Ectodermal cell (in vitro differentiated cells): ENCODE results near the gene CC2D2B.
"Not testable (repeated sequence)": the region's sequence is repeated elsewhere in the genome, so short reads cannot be mapped to it uniquely, and the experiment has no call there.

Experiments
- H3K27ac ChIP-seq: 2 replicates; pipeline ENCODE4 v1.7.0; 2013; ENCODE audit warnings: mild to moderate bottlenecking, low read depth, low read length; ENCODE audit not compliant: insufficient read depth, poor library complexity, severe bottlenecking
- H3K27me3 ChIP-seq: 2 replicates; pipeline ENCODE4 v1.7.0; 2013; ENCODE audit warnings: mild to moderate bottlenecking, low read length; ENCODE audit not compliant: insufficient read depth, control insufficient read depth, poor library complexity, severe bottlenecking
- H3K36me3 ChIP-seq: one replicate; pipeline ENCODE4 v1.7.0; 2013; ENCODE audit warnings: low read length; ENCODE audit not compliant: control insufficient read depth, insufficient read depth
- H3K4me1 ChIP-seq: one replicate; pipeline ENCODE4 v1.7.0; 2013; ENCODE audit warnings: low read length; ENCODE audit not compliant: control insufficient read depth, insufficient read depth
- H3K4me3 ChIP-seq: 2 replicates; pipeline ENCODE4 v1.7.0; 2013; ENCODE audit warnings: low read depth, low read length, control low read depth; ENCODE audit not compliant: insufficient read depth
- H3K9me3 ChIP-seq: 2 replicates; pipeline ENCODE4 v1.7.0; 2013; ENCODE audit warnings: mild to moderate bottlenecking, low read length, moderate library complexity; ENCODE audit not compliant: control insufficient read depth
- WGBS, 2 experiments: methylation state at CpG; one replicate each; pipeline ENCODE4 v1.1.7; 2013; ENCODE audit warnings: missing lambda C conversion rate in 2 of 2; 5-methylcytosine and 5-hydroxymethylcytosine counted together

CC2D2B gene

DNA sequence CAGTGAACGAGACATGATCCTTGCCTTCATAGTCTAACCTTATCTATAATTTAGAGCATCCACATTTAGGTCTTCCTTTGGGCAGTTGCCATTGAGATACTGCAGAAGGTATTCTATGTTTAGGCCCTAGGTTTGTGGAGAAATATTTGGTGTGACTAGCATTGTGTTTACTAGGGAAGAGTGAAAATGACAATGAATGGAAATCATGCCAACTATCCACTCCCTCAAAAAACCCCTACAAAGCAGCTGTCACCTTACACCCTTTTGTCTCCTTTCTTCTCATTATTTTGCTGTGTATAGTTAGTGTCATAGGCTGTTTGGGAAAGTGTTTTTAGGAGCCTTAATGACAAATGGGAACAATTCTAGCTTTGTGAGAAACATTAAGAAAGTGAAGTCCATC is 138.8 kb downstream of the CC2D2B start:
- Histone ChIP-seq H3K36me3 (peaks cover 4% of the 10 kb centered on the region), H3K4me3 (no peak overlapping the region), H3K27me3 (no peaks in the 10 kb centered on the region), H3K4me1 (peaks cover 8% of the 10 kb centered on the region), H3K9me3 (no peaks in the 10 kb centered on the region), H3K27ac (no peak overlapping the region)
- 92 to 100% methylated on average over 1 of the region's 1 CpG for WGBS, 2 experiments

GRCh38 chr10:96047004-96047649 is 139.4 kb downstream of the CC2D2B start:
- Histone ChIP-seq H3K27me3 (no peaks in the 10 kb centered on the region), H3K4me1 (peaks cover 8% of the 10 kb centered on the region), H3K9me3 (no peaks in the 10 kb centered on the region), H3K36me3 (peaks cover 10% of the 10 kb centered on the region), H3K4me3 (no peak overlapping the region), H3K27ac (no peak overlapping the region)
- WGBS, 2 experiments: 93 to 99% methylated on average over 4 of the region's 4 CpGs

GRCh38 chr10:96047925-96048324 is 140.2 kb downstream of the CC2D2B start:
- not testable (repeated sequence) for H3K9me3 ChIP-seq, H3K4me3 ChIP-seq, H3K27me3 ChIP-seq, H3K4me1 ChIP-seq, H3K27ac ChIP-seq
- H3K36me3 ChIP-seq: peaks cover 14% of the 10 kb centered on the region
- 90 to 94% methylated on average over 2 of the region's 3 CpGs for WGBS, 2 experiments

DNA sequence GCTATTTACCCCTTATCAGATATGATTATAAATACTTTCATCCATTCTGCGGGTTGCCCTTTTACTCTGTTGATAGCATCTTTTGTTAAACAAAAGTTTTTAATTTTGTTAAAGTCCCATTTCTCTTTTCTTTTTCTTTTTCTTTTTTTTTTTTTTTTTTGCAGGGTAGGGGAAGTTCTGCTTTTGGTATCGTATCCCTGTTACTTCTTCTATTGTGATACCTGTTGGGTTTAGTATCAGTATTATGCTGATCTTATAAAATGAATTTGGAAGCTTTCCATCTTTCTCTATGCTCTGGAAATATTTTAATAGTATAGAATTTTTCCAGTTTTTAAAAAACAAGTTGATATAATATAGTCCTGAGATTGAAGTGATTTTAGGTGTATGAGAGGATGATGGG is 141.6 kb downstream of the CC2D2B start:
- no CpG with 5 or more reads among the region's 2 CpGs for WGBS, 2 experiments
- Histone ChIP-seq H3K36me3 (peaks cover 16% of the 10 kb centered on the region), H3K9me3 (no peaks in the 10 kb centered on the region), H3K4me3 (no peak overlapping the region), H3K27me3 (no peaks in the 10 kb centered on the region), H3K27ac (no peak overlapping the region), H3K4me1 (peaks cover 8% of the 10 kb centered on the region)

GRCh38 chr10:96053985-96054384 is 146.2 kb downstream of the CC2D2B start:
- H3K9me3 ChIP-seq: no peaks in the 10 kb centered on the region
- peaks cover 40% of the 10 kb centered on the region for H3K36me3 ChIP-seq
- no peaks in the 10 kb centered on the region for H3K4me1 ChIP-seq
- H3K27me3 ChIP-seq: no peaks in the 10 kb centered on the region
- H3K4me3 ChIP-seq: no peak overlapping the region
- 100% methylated on average over 1 to 2 of the region's 2 CpGs for WGBS, 2 experiments
- H3K27ac ChIP-seq: no peak overlapping the region

DNA sequence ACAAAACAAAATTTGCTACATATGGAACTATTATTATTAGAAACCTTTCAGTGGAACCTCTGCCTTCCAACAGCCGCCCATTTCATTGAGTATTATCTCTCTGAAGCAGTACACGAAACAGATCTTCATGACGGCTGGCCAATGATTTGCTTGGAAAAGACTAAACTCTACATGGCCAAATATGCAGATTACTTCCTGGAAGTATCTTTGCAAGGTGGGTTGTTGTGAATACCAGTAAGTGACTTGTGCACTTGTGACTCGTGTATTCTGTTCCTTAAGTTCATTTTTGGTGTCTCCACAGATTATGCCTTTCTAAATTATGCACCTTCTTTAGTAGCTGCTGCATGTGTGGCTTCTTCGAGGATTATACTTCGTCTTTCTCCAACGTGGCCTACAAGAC is 149.0 kb downstream of the CC2D2B start:
- H3K4me1 ChIP-seq: no peaks in the 10 kb centered on the region
- no peaks in the 10 kb centered on the region for H3K9me3 ChIP-seq
- 94 to 97% methylated on average over 7 of the region's 7 CpGs for WGBS, 2 experiments
- H3K4me3 ChIP-seq: no peak overlapping the region
- no peaks in the 10 kb centered on the region for H3K27me3 ChIP-seq
- peaks cover 42% of the 10 kb centered on the region for H3K36me3 ChIP-seq
- H3K27ac ChIP-seq: no peak overlapping the region

DNA sequence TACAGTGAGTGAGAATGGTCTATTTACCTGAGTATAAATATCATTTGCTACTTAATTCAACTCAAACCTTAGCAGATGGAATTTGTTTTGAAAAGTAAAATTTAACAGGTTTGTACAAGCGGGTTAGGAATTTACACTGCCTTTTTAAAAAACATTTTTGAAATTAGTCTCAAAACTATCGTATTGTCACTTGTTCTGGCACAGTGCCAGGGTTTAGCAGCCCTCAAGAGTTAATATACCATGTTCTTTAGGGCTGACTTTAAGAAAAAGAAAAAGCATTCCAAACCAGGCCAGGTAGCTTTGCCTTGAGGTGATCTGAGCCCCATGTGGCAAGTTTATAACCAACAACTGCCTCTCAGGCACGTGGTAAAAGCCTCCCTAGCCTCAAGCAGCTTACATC is 153.5 kb downstream of the CC2D2B start:
- no peak overlapping the region for H3K27ac ChIP-seq
- H3K36me3 ChIP-seq: peaks cover 32% of the 10 kb centered on the region
- H3K4me3 ChIP-seq: no peak overlapping the region
- no peaks in the 10 kb centered on the region for H3K27me3 ChIP-seq
- H3K9me3 ChIP-seq: no peaks in the 10 kb centered on the region
- WGBS, 2 experiments: 84 to 96% methylated on average over 3 of the region's 3 CpGs
- no peaks in the 10 kb centered on the region for H3K4me1 ChIP-seq

DNA sequence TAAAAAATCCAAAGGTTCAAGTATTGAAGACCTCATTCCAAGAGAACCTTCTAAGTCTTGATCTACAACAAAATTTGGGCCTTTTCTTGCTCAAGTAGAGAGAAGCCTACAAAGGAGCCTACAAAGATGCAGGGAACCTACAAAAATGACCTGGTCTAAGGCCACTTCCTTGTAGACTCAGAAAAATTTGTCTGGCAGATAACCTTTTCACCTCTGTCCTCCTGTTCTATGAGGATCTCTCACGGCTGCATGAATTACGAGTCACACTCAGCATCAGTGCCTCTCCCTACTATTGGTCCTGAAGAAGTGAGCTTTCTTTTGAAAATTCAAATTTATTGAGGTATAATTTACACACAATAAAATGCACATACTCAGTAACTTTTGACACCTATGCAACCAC is 164.9 kb downstream of the CC2D2B start:
- Histone ChIP-seq H3K36me3 (no peaks in the 10 kb centered on the region), H3K4me1 (no peaks in the 10 kb centered on the region), H3K9me3 (no peaks in the 10 kb centered on the region), H3K27me3 (no peaks in the 10 kb centered on the region), H3K4me3 (no peak overlapping the region), H3K27ac (no peak overlapping the region)
- WGBS, 2 experiments: 94 to 95% methylated on average over 2 of the region's 2 CpGs

DNA sequence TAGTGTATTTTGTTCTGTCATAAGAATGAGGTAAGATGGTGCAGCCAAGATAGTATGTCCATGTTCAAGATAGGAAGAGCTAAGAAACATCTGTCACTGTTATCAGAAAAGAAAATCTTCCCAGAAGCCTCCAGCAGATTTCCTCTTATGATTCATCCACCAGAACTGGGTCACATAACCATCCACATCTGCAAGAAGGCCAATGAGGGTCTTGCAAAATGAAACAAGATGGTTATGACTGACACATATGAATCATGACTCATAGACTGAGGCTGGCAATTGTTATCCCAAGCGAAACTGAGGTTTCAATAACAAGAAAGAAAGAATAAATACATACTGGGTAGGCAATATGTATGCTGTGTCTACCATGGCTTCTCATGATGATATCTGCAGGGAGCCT is 165.9 kb downstream of the CC2D2B start:
- H3K4me3 ChIP-seq: no peak overlapping the region
- no peak overlapping the region for H3K27ac ChIP-seq
- H3K27me3 ChIP-seq: no peaks in the 10 kb centered on the region
- WGBS, 2 experiments: 94 to 100% methylated on average over 1 of the region's 1 CpG
- no peaks in the 10 kb centered on the region for H3K36me3 ChIP-seq
- H3K4me1 ChIP-seq: no peaks in the 10 kb centered on the region
- H3K9me3 ChIP-seq: no peaks in the 10 kb centered on the region

DNA sequence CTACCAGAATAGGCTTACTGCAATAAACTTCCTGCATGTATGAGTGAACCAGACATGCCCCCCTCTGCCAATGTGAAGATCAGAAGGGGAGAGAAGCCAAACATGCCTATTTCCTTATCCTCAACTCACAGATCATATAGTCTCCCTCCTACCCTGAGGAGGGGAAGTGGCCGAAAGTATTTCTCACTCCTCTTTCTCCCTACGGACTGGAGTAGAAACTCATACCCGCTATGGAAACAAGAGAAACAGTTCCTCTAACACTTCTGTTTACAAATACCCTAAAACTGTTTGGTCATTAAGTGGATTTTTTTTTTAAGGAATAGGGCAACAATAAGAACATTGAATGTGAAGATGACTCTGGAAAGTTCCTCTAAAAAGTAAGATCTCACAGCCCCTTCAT is 167.0 kb downstream of the CC2D2B start:
- H3K27ac ChIP-seq: no peak overlapping the region
- 76 to 83% methylated on average over 2 to 3 of the region's 3 CpGs for WGBS, 2 experiments
- no peaks in the 10 kb centered on the region for H3K27me3 ChIP-seq
- no peaks in the 10 kb centered on the region for H3K9me3 ChIP-seq
- H3K4me1 ChIP-seq: no peaks in the 10 kb centered on the region
- no peaks in the 10 kb centered on the region for H3K36me3 ChIP-seq
- no peak overlapping the region for H3K4me3 ChIP-seq

DNA sequence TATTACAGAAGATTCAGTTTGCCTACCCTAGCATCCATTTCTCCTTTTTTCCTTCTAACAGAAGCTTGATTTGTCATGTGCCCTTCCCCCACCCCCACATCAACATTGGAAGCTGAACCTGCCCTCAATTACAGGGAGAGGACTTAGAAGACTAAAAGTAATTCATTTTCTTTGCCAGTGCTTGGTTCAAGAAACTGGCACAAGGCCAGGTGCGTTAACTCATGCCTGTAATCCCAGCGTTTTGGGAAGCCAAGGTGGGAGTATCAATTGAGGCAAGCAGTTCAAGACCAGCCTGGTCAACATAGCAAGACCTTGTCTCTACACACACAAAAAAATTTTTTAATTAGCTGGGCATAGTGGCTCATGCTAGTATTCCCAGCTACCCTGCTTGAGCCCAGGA is 168.2 kb downstream of the CC2D2B start:
- no peaks in the 10 kb centered on the region for H3K36me3 ChIP-seq
- no peaks in the 10 kb centered on the region for H3K27me3 ChIP-seq
- H3K4me1 ChIP-seq: no peaks in the 10 kb centered on the region
- no peaks in the 10 kb centered on the region for H3K9me3 ChIP-seq
- 88 to 89% methylated on average over 2 of the region's 2 CpGs for WGBS, 2 experiments
- no peak overlapping the region for H3K27ac ChIP-seq
- no peak overlapping the region for H3K4me3 ChIP-seq
